Measurements from ENCODE around the gene TTLL11. TPM values are rescaled to one million over a fixed set of nuclear protein-coding genes. Genes with fewer than 3 reads are reported as not detected.
A peak's percentile ranks its signal among the peaks of the same experiment; 100 is the strongest.

TTLL11 gene
- total RNA-seq, 4 donors from 2014 or later: 7.2 to 12.1 (median 9.9) TPM

DNA sequence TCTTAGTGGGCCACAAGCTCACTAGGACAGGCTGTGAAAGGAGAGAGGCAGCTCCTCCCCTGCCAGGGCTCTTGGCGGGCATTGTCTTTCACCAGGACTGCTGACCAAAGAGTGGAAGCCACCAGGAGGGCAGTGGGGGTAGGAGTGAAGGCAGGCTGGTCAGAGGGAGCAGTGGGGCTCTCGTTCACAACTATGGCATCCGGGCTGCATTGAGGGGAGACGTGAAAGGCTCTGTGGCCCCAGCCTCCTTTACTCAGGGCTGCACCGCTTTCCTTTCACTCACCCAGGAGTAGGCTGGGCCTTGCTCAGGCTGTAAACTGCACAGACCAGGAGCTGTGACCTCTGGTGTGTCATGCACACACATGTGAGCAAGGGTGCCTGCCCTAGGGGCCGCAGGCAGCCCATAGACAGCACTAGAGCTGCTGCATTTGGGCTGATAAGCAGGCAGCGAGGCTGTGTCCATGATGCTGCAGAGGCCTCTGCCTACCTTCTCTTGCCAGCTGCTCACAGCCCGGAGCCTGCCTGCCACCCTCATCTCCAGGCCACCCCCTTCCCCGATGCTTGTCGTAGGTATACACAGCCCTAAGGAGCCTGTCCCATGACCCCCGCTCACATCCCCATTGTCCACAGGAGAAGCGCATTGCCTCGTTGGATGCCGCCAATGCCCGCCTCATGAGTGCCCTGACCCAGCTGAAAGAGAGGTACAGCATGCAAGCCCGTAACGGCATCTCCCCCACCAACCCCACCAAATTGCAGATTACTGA is 311.2 kb downstream of the TTLL11 start:
- Histone ChIP-seq H3K27me3 (no peaks in the 10 kb centered on the region), H3K9me3 (peaks cover 6% of the 10 kb centered on the region), H3K36me3 (peaks cover 59% of the 10 kb centered on the region), H3K27ac (no peak overlapping the region), H3K4me1 (no peaks in the 10 kb centered on the region), H3K4me3 (no peak overlapping the region)
- TF ChIP-seq POLR2AphosphoS5 (IDR thresholded peaks at IDR 0.05) (no peak), EP300 (IDR thresholded peaks at IDR 0.05) (no peak), POLR2A (IDR thresholded peaks at IDR 0.05) (no peak)
- TF ChIP-seq, protein P1, sequence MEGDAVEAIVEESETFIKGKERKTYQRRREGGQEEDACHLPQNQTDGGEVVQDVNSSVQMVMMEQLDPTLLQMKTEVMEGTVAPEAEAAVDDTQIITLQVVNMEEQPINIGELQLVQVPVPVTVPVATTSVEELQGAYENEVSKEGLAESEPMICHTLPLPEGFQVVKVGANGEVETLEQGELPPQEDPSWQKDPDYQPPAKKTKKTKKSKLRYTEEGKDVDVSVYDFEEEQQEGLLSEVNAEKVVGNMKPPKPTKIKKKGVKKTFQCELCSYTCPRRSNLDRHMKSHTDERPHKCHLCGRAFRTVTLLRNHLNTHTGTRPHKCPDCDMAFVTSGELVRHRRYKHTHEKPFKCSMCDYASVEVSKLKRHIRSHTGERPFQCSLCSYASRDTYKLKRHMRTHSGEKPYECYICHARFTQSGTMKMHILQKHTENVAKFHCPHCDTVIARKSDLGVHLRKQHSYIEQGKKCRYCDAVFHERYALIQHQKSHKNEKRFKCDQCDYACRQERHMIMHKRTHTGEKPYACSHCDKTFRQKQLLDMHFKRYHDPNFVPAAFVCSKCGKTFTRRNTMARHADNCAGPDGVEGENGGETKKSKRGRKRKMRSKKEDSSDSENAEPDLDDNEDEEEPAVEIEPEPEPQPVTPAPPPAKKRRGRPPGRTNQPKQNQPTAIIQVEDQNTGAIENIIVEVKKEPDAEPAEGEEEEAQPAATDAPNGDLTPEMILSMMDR (IDR thresholded peaks at IDR 0.05): no peak
- 94% methylated on average over 12 of the region's 17 CpGs for WGBS
- no peak for DNase-seq (ENCODE audit: low spot score in 2 of 2)

DNA sequence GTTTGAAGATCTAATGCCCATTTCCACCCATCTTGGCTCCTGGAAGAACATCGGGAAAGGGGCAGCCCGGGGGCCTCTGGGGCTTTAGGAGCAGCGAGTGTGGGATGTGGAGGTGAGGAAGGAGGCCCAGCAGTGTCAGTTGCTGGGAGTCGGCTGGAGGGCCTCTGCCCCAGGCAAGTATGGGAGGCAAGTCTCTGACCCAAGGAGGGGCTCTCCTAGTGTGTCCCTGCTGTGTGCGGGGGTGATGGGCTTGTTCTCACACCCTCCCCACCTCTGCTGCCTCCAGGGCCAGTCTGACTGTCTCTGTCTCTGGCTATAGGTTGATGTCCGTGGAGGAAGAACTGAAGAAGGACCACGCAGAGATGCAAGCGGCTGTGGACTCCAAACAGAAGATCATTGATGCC is 312.0 kb downstream of the TTLL11 start:
- H3K4me3 ChIP-seq: no peak overlapping the region
- no peaks in the 10 kb centered on the region for H3K27me3 ChIP-seq
- peaks cover 67% of the 10 kb centered on the region for H3K36me3 ChIP-seq
- 90% methylated on average over 8 of the region's 8 CpGs for WGBS
- TF ChIP-seq POLR2A (IDR thresholded peaks at IDR 0.05) (no peak), POLR2AphosphoS5 (IDR thresholded peaks at IDR 0.05) (no peak), EP300 (IDR thresholded peaks at IDR 0.05) (no peak)
- TF ChIP-seq, protein P1 (IDR thresholded peaks at IDR 0.05): no peak
- DNase-seq (ENCODE audit: low spot score in 2 of 2): no peak
- peaks cover 6% of the 10 kb centered on the region for H3K9me3 ChIP-seq
- no peak overlapping the region for H3K27ac ChIP-seq
- no peaks in the 10 kb centered on the region for H3K4me1 ChIP-seq

DNA sequence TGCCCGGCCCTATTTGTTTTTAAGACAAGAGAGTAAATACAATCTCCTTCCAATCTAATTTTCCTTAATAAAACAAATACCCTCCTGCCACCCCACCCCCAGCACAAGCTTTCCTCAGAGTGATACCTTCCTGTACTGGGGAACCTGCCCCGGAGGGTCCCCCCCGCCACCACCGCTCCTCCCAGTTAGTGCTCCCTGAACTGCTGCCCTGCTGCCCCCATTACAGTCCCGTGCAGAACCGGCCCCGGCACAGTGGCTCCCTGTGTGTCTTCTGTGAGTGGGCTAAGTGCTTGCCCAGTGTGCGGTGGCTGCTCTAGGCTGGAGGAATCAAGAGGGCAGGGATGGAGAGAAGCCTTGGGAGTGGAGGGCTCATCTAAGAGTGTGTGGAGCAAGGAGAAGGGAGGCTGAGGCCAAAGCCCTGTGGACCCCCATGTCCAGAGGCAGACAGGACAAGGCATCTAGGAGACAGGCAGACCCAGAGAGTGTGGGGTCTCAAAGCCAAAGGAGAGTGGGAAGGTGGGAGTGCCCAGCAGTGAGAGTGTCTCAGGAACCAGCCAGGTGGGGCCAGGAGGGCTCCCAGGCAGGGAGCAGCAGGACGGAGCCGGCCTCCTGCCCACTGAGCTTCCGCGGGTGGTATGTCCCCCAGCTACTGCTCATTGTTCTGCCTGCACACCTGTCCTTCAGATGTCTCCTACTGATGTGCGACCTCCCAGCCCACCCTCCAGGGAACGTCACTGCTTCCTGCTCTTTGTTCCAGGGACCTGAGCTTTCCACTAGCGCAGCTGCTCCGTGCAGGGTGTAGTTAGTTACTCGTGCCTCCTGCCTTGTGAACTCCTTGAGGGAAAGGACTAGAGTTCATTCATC is 312.7 kb downstream of the TTLL11 start:
- DNase-seq (ENCODE audit: low spot score in 2 of 2): peak in 1 of 2 donors; percentile 77
- 91% methylated on average over 17 of the region's 17 CpGs for WGBS
- Histone ChIP-seq H3K4me3 (no peak overlapping the region), H3K9me3 (peaks cover 6% of the 10 kb centered on the region), H3K27me3 (no peaks in the 10 kb centered on the region), H3K4me1 (no peaks in the 10 kb centered on the region), H3K27ac (no peak overlapping the region), H3K36me3 (peaks cover 74% of the 10 kb centered on the region)
- TF ChIP-seq EP300 (IDR thresholded peaks at IDR 0.05) (no peak), POLR2AphosphoS5 (IDR thresholded peaks at IDR 0.05) (no peak), POLR2A (IDR thresholded peaks at IDR 0.05) (no peak)
- TF ChIP-seq, protein P1 (IDR thresholded peaks at IDR 0.05): no peak

DNA sequence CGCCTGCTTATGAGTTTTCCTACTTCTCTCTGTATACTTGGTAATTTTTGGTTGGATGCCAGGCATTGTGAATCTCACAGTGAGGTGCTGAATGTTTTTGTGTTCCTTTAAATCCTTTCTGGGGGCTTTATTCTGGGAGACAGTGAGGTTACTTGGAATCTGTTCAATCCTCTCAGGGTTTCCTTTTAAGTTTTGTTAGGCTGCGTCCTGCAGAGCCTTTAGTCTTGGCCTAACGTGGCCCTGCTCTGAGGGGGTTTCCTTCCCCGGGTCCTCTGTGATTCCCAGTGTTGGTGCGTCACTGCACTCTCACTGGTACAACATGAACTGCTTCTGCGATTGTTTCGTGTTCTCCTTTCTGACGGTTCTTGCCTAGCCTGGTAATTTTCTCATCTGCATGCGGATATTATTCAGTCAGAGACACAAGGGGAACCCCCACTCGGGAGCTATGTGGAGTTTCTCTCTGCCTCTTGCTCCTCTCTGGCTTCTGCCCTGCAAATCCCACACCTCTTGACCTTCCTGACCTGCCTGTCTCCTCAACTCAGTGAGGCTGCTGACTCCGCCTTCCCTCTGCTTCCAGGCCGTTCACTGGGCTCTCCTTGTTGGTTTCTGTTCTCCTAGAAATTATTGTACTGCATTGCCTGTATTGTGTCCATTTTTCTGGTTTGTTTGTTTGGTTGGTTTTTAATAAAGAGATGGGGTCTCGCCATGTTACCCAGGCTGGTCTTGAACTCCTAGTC is 313.6 kb downstream of the TTLL11 start:
- no peaks in the 10 kb centered on the region for H3K4me1 ChIP-seq
- no peak for TF ChIP-seq POLR2A (IDR thresholded peaks at IDR 0.05)
- TF ChIP-seq, protein P1 (IDR thresholded peaks at IDR 0.05): no peak
- no peak for TF ChIP-seq POLR2AphosphoS5 (IDR thresholded peaks at IDR 0.05)
- TF ChIP-seq EP300 (IDR thresholded peaks at IDR 0.05): no peak
- no peak overlapping the region for H3K27ac ChIP-seq
- peaks cover 83% of the 10 kb centered on the region for H3K36me3 ChIP-seq
- H3K27me3 ChIP-seq: no peaks in the 10 kb centered on the region
- H3K9me3 ChIP-seq: peaks cover 6% of the 10 kb centered on the region
- 83% methylated on average over 13 of the region's 13 CpGs for WGBS
- no peak for DNase-seq (ENCODE audit: low spot score in 2 of 2)
- H3K4me3 ChIP-seq: no peak overlapping the region

Measured in suprapubic skin (tissue), 4 donors.